MM.1S (cell line): ENCODE measurements around the gene GAB1.

Experiments
- EZH2 ChIP-seq: fragments of 300-600 bp; sonication (generic); optimal IDR thresholded peaks from 2 replicates; pipeline ENCODE3; 2017; ENCODE audit warnings: low read depth, mild to moderate bottlenecking, antibody characterized with exemption, low read length, mixed read lengths
- EZH2phosphoT487 ChIP-seq: fragments of 300-600 bp; sonication (generic); IDR thresholded peaks from 2 replicates; pipeline ENCODE4 v1.6.1; 2018; ENCODE audit warnings: antibody characterized with exemption, low read length
- TF ChIP-seq, protein P1 (sequence below): fragments of 300-600 bp; sonication (generic); IDR thresholded peaks from 2 replicates; pipeline ENCODE4 v1.5.1; 2016; ENCODE audit warnings: antibody characterized with exemption, low read length, mixed read lengths

DNA sequence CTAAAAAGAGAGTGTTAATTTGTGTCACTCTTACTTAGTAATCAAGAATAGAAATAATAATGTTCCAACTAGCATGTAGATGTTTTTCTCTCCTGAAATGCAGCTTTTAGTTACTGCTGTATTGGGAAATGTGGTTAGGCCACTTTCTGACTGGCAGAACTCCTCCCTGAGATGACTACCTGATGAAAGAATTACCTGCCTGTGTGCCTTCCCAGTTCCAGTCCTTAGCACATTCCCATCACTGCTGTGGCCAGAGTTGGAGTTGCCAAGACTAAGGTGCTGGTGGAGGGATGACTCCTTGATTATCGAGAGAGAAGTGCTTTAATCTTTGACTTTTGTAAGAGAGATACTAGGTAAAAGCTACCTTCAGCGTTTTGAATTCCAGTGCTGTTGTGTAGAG, 9.5 kb downstream of the GAB1 start:
- TF ChIP-seq EZH2 (no peak), EZH2phosphoT487 (no peak)
- TF ChIP-seq, protein P1, sequence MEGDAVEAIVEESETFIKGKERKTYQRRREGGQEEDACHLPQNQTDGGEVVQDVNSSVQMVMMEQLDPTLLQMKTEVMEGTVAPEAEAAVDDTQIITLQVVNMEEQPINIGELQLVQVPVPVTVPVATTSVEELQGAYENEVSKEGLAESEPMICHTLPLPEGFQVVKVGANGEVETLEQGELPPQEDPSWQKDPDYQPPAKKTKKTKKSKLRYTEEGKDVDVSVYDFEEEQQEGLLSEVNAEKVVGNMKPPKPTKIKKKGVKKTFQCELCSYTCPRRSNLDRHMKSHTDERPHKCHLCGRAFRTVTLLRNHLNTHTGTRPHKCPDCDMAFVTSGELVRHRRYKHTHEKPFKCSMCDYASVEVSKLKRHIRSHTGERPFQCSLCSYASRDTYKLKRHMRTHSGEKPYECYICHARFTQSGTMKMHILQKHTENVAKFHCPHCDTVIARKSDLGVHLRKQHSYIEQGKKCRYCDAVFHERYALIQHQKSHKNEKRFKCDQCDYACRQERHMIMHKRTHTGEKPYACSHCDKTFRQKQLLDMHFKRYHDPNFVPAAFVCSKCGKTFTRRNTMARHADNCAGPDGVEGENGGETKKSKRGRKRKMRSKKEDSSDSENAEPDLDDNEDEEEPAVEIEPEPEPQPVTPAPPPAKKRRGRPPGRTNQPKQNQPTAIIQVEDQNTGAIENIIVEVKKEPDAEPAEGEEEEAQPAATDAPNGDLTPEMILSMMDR, result no peak
